K562 (cell line): ENCODE data around the gene MRPL16. TPM values are rescaled to one million over a fixed set of nuclear protein-coding genes. Genes with fewer than 3 reads are reported as not detected.

Experiments used
- ATAC-seq: fragments of 200-7000 bp; cut with Tn5 transposase; 3 replicates; pipeline ENCODE4 v1.9.1; 2020; ENCODE audit warnings: moderate library complexity
- BruUV-seq: library from RNA; stranded (reverse); fragments of 400-500 nt; replicated peaks from 2 replicates; lab custom pipeline; 2021; lab: Mats Ljungman, UMichigan
- CTCF ChIA-PET: fragments of 300-600 bp; formaldehyde crosslinking; extraction: SDS; loops from one replicate; lab custom pipeline; 2021; ENCODE audit warnings: low intra/inter-chr PET ratio; lab: Yijun Ruan, JAX
- POLR2A ChIA-PET: fragments of 300-600, 350-650 bp; sonication (Branson Sonifier 250); formaldehyde crosslinking; extraction: SDS; loops from one replicate; lab custom pipeline; 2021; ENCODE audit warnings: antibody characterized with exemption, inconsistent platforms; lab: Yijun Ruan, JAX
- DNase-seq, 4 experiments: peaks; one replicate each; pipeline versions ENCODE4 v3.0.0 to v3.0.0-alpha.2; 2011 to 2018; ENCODE audit warnings: low spot score in 3 of 4, mixed read lengths in 3 of 4; ENCODE audit errors: extremely low read depth in 1 of 4
- FAIRE-seq: peaks from 2 replicates; lab custom pipeline; 2011; peaks lifted over from hg19 to GRCh38; lab: Jason Lieb, UNC
- H2AFZ ChIP-seq: 2 replicates; pipeline ENCODE4 v1.6.0; 2011; ENCODE audit warnings: low read depth, low read length, control low read depth, inconsistent platforms
- H3K27ac ChIP-seq: fragments of 200-600 bp; 3 replicates; pipeline ENCODE4 v1.8.0; 2011; ENCODE audit warnings: low read depth, mild to moderate bottlenecking, control low read depth, inconsistent platforms, low read length, moderate library complexity, mixed read lengths; ENCODE audit errors: extremely low read depth
- H3K27me3 ChIP-seq, 2 experiments: fragments of 300-600 bp in 1 of 2; 2 replicates in 1 of 2; 3 replicates in 1 of 2; pipeline versions ENCODE4 v1.6.0 to v1.8.0; 2011; ENCODE audit warnings: inconsistent platforms in 2 of 2, low read length in 2 of 2, mild to moderate bottlenecking in 1 of 2, mixed read lengths in 1 of 2, moderate library complexity in 1 of 2; ENCODE audit not compliant: control insufficient read depth in 2 of 2, insufficient read depth in 2 of 2
- H3K36me3 ChIP-seq: fragments of 300-600 bp; 3 replicates; pipeline ENCODE4 v1.8.0; 2011; ENCODE audit warnings: mild to moderate bottlenecking, low read length, inconsistent platforms; ENCODE audit not compliant: control insufficient read depth, insufficient read depth
- H3K4me1 ChIP-seq, 2 experiments: fragments of 200-600 bp in 1 of 2; replicated peaks in 1 of 2; 2 replicates in 1 of 2; 3 replicates in 1 of 2; pipeline versions ENCODE4 v1.5.1 to v1.8.0; 2011; ENCODE audit warnings: inconsistent platforms in 2 of 2, low read length in 2 of 2, mild to moderate bottlenecking in 1 of 2, mixed read lengths in 1 of 2, moderate library complexity in 1 of 2; ENCODE audit not compliant: control insufficient read depth in 2 of 2, insufficient read depth in 2 of 2
- H3K4me2 ChIP-seq: 2 replicates; pipeline ENCODE4 v1.6.1; 2011; ENCODE audit warnings: low read length, control low read depth, inconsistent platforms, mixed read lengths; ENCODE audit not compliant: insufficient read depth
- H3K4me3 ChIP-seq: fragments of 200-600 bp; sonication (generic), shearing (Covaris generic); 2 replicates; pipeline ENCODE4 v1.5.1; 2016; ENCODE audit warnings: control low read depth, inconsistent platforms
- H3K79me2 ChIP-seq: fragments of 200-600 bp; 3 replicates; pipeline ENCODE4 v1.8.0; 2011; ENCODE audit warnings: low read length, inconsistent platforms; ENCODE audit not compliant: control insufficient read depth, insufficient read depth
- H3K9ac ChIP-seq, 2 experiments: 2 replicates each; pipeline versions ENCODE4 v1.6.0 to v1.6.1; 2011; ENCODE audit warnings: low read depth in 2 of 2, low read length in 2 of 2, control low read depth in 1 of 2, inconsistent platforms in 1 of 2, mild to moderate bottlenecking in 1 of 2, mixed read lengths in 1 of 2; ENCODE audit not compliant: insufficient read depth in 1 of 2
- H3K9me1 ChIP-seq: one replicate; pipeline ENCODE4 v1.6.0; 2011; ENCODE audit warnings: inconsistent platforms, mild to moderate bottlenecking, low read length, moderate library complexity; ENCODE audit not compliant: control insufficient read depth, insufficient read depth
- H3K9me3 ChIP-seq: replicated peaks from 2 replicates; pipeline ENCODE4 v1.5.1; 2011; ENCODE audit warnings: low read depth, low read length, inconsistent platforms; ENCODE audit not compliant: control insufficient read depth, insufficient read depth
- H4K20me1 ChIP-seq: replicated peaks from 2 replicates; pipeline ENCODE4 v1.6.1; 2011; ENCODE audit warnings: low read length, inconsistent platforms, mixed read lengths; ENCODE audit not compliant: control insufficient read depth, insufficient read depth
- E2F3 ChIP-seq: fragments of 250-450 bp; sonication (Bioruptor Pico); IDR thresholded peaks from 2 replicates; pipeline ENCODE4 v1.4.0; 2020; ENCODE audit warnings: mild to moderate bottlenecking
- ESRRB ChIP-seq: fragments of 250-450 bp; sonication (Bioruptor Pico); IDR thresholded peaks from 2 replicates; pipeline ENCODE4 v1.5.0; 2020; ENCODE audit warnings: mild to moderate bottlenecking, moderate library complexity, borderline replicate concordance
- FOXA1 ChIP-seq: fragments of 450-650 bp; IDR thresholded peaks from 2 replicates; pipeline ENCODE4 v1.6.1; 2016; ENCODE audit warnings: mild to moderate bottlenecking, borderline replicate concordance
- HDGF ChIP-seq: fragments of 450-650 bp; IDR thresholded peaks from 2 replicates; pipeline ENCODE4 v1.6.1; 2016
- WGBS: fragments of 100-300 bp; shearing (Covaris generic); methylation state at CpG from one replicate; pipeline ENCODE4 v1.1.6; 2016; ENCODE audit warnings: low coverage, mixed read lengths; ENCODE audit not compliant: insufficient coverage; ENCODE audit errors: missing lambda C conversion rate; 5-methylcytosine and 5-hydroxymethylcytosine counted together
- in situ Hi-C: fragments of 300-500 bp; cut with MboI; formaldehyde crosslinking; loops from 4 replicates; pipeline ENCODE4 v1.15.0; 2018; ENCODE audit warnings: inconsistent platforms, mixed read lengths
- intact Hi-C: fragments of 100-400 bp; cut with micrococcal nuclease; formaldehyde crosslinking; loops from 2 replicates; pipeline ENCODE4 v1.14.2; 2022
- polyA plus RNA-seq, 8 experiments: library from polyadenylated mRNA; depleted of rRNA in 4 of 8; stranded (reverse) in 5 of 8; unstranded in 3 of 8; fragments of >200 nt; fragmentation: Nextera tagmentation in 2 of 8; fragmentation: Illumina TruSeq in 1 of 8; extraction: Ambion mirVana in 2 of 8; extraction: Trizol in 1 of 8; gene quantifications; 2 replicates each; pipeline versions ENCODE4 v1.2.1 to v1.2.3, GENCODE V29; 2011 to 2014; ENCODE audit warnings: inconsistent platforms in 1 of 8, missing spikeins in 1 of 8
- total RNA-seq, 7 experiments: library from RNA; depleted of rRNA in 6 of 7; stranded (reverse); fragments of >200 nt in 6 of 7; fragmentation: Illumina TruSeq in 2 of 7; extraction: Trizol in 2 of 7; gene quantifications; 2 replicates each; pipeline versions ENCODE4 v1.2.1 to v1.2.3, GENCODE V29; 2011 to 2021; ENCODE audit warnings: low replicate concordance in 1 of 7
- TF ChIP-seq, protein P1 (sequence below), 2 experiments: fragments of 250-450 bp in 1 of 2; fragments of 450-650 bp in 1 of 2; sonication (Bioruptor Pico) in 1 of 2; IDR thresholded peaks; 2 replicates each; pipeline versions ENCODE4 v1.6.1 to v1.8.0; 2016 to 2021; ENCODE audit warnings: mild to moderate bottlenecking in 2 of 2, moderate library complexity in 2 of 2, missing compliant biosample characterization in 1 of 2, missing genetic modification characterization in 1 of 2
- TF ChIP-seq, protein P2 (sequence below): IDR thresholded peaks from 2 replicates; pipeline ENCODE4 v1.6.1; 2012; ENCODE audit warnings: low read depth, low read length, improper control_type of control experiment, borderline replicate concordance
- TF ChIP-seq, protein P3 (sequence below): fragments of 450-650 bp; formaldehyde crosslinking; IDR thresholded peaks from 2 replicates; pipeline ENCODE4 v1.4.0; 2020; ENCODE audit warnings: mild to moderate bottlenecking, moderate library complexity

The MRPL16 gene
- total and polyA plus RNA-seq, 9 of the 15 experiments (the other 6 are each of a cell fraction or from before 2014, with no cell fraction given): 63.3 to 209 (median 157) TPM

DNA sequence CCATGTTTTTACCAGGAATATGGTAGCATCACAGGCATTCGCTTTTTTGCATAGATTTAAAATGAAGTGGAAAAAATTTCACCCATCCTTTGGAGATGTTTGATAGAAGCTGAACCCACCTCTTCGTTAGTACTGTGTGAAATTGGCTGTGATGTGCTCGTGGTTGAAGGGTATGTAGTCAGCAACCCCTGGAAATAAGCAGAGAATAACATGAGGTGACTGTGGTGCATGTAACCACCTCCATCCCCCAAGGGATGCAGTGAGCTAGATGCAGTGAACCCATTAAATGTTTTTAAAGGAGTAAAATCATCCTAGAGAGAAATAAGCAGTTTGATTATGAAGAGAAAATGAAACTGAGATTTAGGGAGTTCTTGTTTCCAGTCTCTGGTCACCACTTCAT lies 18.8 kb upstream of the MRPL16 start:
- Histone ChIP-seq H3K9me1 (no peaks in the 10 kb centered on the region), H3K9me3 (peaks cover 5% of the 10 kb centered on the region; the same call in 1 of the 2 replicates), H3K9ac (no peak overlapping the region), H3K4me2 (no peak overlapping the region), H3K4me3 (no peak overlapping the region), H4K20me1 (no peaks in the 10 kb centered on the region), H2AFZ (0 out of 2 replicates have a peak overlapping the region, but pooled peaks have one; percentile 12), H3K4me1 (peaks cover 0 to 3% of the 10 kb centered on the region in 2 experiments; a peak in 2 of 5 replicates), H3K27ac (no peak overlapping the region), H3K79me2 (no peaks in the 10 kb centered on the region), H3K36me3 (no peaks in the 10 kb centered on the region), H3K27me3 (no peaks in the 10 kb centered on the region)
- 77% methylated on average over 3 of the region's 3 CpGs for WGBS
- ATAC-seq: no peak
- DNase-seq: no peak
- no peak for FAIRE-seq
- POLR2A ChIA-PET: no interaction called here
- no peak for TF ChIP-seq E2F3
- in situ Hi-C loops (loop anchor here (10.0 kb wide), 1 partner anchor 425 kb away; no protein-coding TSS in a partner anchor), intact Hi-C loops (loop anchor here (10.0 kb wide), 1 partner anchor 785 kb away; no protein-coding TSS in a partner anchor)
- CTCF ChIA-PET: no interaction called here
- no TSS peak for BruUV-seq

DNA sequence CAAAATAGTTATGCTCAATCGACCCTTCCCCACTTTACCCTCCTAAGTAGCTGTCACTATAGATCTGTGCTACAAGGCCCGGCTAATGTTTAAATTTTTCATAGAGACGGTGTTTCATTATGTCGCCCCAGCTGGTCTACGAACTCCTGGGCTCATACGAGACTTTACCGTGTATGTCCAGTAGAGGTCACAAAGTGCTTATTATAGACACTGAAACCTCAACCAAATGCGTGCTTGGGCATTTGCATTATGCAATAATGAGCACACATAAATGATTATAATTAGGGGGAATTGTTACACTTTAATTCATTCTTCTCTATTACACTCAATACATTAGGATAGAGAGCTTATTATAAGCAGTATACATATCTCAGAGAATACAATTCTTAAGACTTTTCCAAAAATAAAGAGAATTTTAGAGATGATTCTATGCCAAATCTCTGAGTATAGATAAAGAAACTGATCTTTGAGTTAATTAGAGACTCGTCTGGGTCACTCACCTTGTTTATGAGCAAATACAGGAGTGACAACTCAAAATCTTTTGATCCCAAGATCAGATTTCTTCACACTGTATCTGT lies 12.5 kb upstream of the MRPL16 start:
- in situ Hi-C loops: loop anchor here (5.0 to 10.0 kb wide), 3 partner anchors 94 to 432 kb away; no protein-coding TSS in a partner anchor
- no peaks in the 10 kb centered on the region for H3K36me3 ChIP-seq
- POLR2A ChIA-PET: no interaction called here
- FAIRE-seq (peak; percentile 91), ATAC-seq (peak; percentile 96), DNase-seq (peak; percentile 42 to 86 (median 52))
- BruUV-seq: no TSS peak
- no peak overlapping the region; the same call in 2 of the 3 replicates for H3K27ac ChIP-seq
- no peaks in the 10 kb centered on the region for H3K27me3 ChIP-seq
- H3K4me3 ChIP-seq: no peak overlapping the region
- H3K9me1 ChIP-seq: no peaks in the 10 kb centered on the region
- peak overlapping the region; percentile 85 for H2AFZ ChIP-seq
- H3K4me2 ChIP-seq: no peak overlapping the region
- CTCF ChIA-PET: interaction anchor here (0.6 to 2.6 kb wide), 5 partner anchors 95 to 428 kb away, joined by 3 to 17 read pairs (median 14); no protein-coding TSS in a partner anchor
- no peaks in the 10 kb centered on the region for H4K20me1 ChIP-seq
- no peaks in the 10 kb centered on the region for H3K79me2 ChIP-seq
- H3K9ac ChIP-seq: peak overlapping the region in 1 of 2 experiments; percentile 11; a peak in 1 of 4 replicates
- H3K9me3 ChIP-seq: peaks cover 5% of the 10 kb centered on the region; the same call in 1 of the 2 replicates
- intact Hi-C loops: loop anchor here (1.0 to 10.0 kb wide), 5 partner anchors 96 to 792 kb away; no protein-coding TSS in a partner anchor
- 1% methylated on average over 9 of the region's 9 CpGs for WGBS
- H3K4me1 ChIP-seq: peaks cover 0 to 2% of the 10 kb centered on the region in 2 experiments; a peak in 2 of 5 replicates
- TF ChIP-seq, protein P1, sequence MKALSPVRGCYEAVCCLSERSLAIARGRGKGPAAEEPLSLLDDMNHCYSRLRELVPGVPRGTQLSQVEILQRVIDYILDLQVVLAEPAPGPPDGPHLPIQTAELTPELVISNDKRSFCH (CRISPR knock-in tag; IDR thresholded peaks at IDR 0.05): no peak
- TF ChIP-seq, protein P1 (tag; IDR thresholded peaks at IDR 0.05): no peak
- TF ChIP-seq, protein P2, sequence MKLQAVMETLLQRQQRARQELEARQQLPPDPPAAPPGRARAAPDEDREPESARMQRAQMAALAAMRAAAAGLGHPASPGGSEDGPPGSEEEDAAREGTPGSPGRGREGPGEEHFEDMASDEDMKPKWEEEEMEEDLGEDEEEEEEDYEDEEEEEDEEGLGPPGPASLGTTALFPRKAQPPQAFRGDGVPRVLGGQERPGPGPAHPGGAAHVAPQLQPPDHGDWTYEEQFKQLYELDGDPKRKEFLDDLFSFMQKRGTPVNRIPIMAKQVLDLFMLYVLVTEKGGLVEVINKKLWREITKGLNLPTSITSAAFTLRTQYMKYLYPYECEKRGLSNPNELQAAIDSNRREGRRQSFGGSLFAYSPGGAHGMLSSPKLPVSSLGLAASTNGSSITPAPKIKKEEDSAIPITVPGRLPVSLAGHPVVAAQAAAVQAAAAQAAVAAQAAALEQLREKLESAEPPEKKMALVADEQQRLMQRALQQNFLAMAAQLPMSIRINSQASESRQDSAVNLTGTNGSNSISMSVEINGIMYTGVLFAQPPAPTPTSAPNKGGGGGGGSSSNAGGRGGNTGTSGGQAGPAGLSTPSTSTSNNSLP: peak; percentile 78; the same call in 1 of the 2 replicates
- TF ChIP-seq FOXA1 (no peak), HDGF (no peak), ESRRB (CRISPR knock-in tag) (no peak)
- TF ChIP-seq, protein P3, sequence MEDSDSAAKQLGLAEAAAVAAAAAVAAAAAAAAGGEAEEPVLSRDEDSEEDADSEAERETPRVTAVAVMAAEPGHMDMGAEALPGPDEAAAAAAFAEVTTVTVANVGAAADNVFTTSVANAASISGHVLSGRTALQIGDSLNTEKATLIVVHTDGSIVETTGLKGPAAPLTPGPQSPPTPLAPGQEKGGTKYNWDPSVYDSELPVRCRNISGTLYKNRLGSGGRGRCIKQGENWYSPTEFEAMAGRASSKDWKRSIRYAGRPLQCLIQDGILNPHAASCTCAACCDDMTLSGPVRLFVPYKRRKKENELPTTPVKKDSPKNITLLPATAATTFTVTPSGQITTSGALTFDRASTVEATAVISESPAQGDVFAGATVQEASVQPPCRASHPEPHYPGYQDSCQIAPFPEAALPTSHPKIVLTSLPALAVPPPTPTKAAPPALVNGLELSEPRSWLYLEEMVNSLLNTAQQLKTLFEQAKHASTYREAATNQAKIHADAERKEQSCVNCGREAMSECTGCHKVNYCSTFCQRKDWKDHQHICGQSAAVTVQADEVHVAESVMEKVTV: peak; percentile 86
